C4-2B (cell line): ENCODE measurements around the gene ELMO1.

Experiments used
- ZFX ChIP-seq: fragments of 450-650 bp; IDR thresholded peaks from 2 replicates; pipeline ENCODE4 v1.6.1; 2017
- TF ChIP-seq, protein P1 (sequence below): fragments of 450-650 bp; conservative IDR thresholded peaks from 2 replicates; pipeline ENCODE4 v1.5.1; 2017; ENCODE audit warnings: mild to moderate bottlenecking

DNA sequence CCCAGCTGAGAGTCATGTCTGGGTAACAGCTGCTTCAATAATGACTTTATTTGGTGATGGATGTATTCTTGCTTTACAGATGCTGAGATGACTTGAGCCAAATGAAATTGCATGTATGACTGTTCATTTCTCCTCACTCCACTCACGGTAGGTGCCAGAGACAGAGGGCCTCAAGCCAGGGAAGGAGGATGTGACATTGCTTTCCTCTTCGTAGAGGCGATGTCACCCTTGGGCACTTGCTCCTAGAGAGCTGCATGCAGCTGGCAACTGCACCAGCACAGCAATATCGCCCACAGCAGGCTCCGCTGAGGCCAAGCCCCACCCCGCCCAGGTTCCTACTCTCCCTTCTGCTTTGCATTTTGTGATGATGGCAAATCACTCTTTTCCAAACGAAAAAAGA lies 607.8 kb downstream of the ELMO1 start:
- TF ChIP-seq, protein P1, sequence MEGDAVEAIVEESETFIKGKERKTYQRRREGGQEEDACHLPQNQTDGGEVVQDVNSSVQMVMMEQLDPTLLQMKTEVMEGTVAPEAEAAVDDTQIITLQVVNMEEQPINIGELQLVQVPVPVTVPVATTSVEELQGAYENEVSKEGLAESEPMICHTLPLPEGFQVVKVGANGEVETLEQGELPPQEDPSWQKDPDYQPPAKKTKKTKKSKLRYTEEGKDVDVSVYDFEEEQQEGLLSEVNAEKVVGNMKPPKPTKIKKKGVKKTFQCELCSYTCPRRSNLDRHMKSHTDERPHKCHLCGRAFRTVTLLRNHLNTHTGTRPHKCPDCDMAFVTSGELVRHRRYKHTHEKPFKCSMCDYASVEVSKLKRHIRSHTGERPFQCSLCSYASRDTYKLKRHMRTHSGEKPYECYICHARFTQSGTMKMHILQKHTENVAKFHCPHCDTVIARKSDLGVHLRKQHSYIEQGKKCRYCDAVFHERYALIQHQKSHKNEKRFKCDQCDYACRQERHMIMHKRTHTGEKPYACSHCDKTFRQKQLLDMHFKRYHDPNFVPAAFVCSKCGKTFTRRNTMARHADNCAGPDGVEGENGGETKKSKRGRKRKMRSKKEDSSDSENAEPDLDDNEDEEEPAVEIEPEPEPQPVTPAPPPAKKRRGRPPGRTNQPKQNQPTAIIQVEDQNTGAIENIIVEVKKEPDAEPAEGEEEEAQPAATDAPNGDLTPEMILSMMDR = no peak
- TF ChIP-seq ZFX = no peak
